ENCODE results near the gene PHLPP1. TPM values are rescaled to one million over a fixed set of nuclear protein-coding genes. Genes with fewer than 3 reads are reported as not detected.
A peak's percentile ranks its signal among the peaks of the same experiment; 100 is the strongest.

PHLPP1 gene
- total and polyA plus RNA-seq, 5 donors from 2014 or later, result 0.27 to 20.3 (median 0.52) TPM

GRCh38 chr18:62870643-62871042 is 155.3 kb downstream of the PHLPP1 start:
- peaks cover 14 to 41% (median 24%) of the 10 kb centered on the region in 4 donors for H3K4me1 Mint-ChIP-seq

GRCh38 chr18:62875323-62875722 is 160.0 kb downstream of the PHLPP1 start:
- no peak for ATAC-seq (ENCODE audit: low read depth in 2 of 2)
- Mint-ChIP-seq H3K4me1 (peaks cover 0 to 38% (median 18%) of the 10 kb centered on the region in 4 donors), H3K36me3 (no peaks in the 10 kb centered on the region), H3K4me3 (no peak overlapping the region), H3K9me3 (no peaks in the 10 kb centered on the region), H3K27ac (peak overlapping the region in 2 of 3 donors; percentile 38 to 42), H3K27me3 (no peaks in the 10 kb centered on the region)
- DNase-seq, result no peak
- Histone ChIP-seq H3K27ac (ENCODE audit: insufficient read depth, low read length, poor library complexity, severe bottlenecking) (no peak overlapping the region), H3K4me1 (ENCODE audit: control insufficient read depth, insufficient read depth, low read length, poor library complexity, severe bottlenecking) (peaks cover 2% of the 10 kb centered on the region), H3K27me3 (ENCODE audit: control insufficient read depth, insufficient read depth, low read length) (no peaks in the 10 kb centered on the region), H3K36me3 (ENCODE audit: control insufficient read depth, insufficient read depth, low read length) (no peaks in the 10 kb centered on the region), H3K4me3 (ENCODE audit: low read depth, low read length) (no peak overlapping the region), H3K9me3 (ENCODE audit: control insufficient read depth in 2 of 2, low read length in 2 of 2) (no peaks in the 10 kb centered on the region)

More at GRCh38 chr18:62870643-62871042, 155.3 kb downstream of the PHLPP1 start:
- Mint-ChIP-seq H3K27ac (peak overlapping the region in 2 of 3 donors; percentile 94 to 95), H3K36me3 (no peaks in the 10 kb centered on the region), H3K4me3 (peak overlapping the region in 2 of 4 donors; percentile 88 to 90), H3K27me3 (no peaks in the 10 kb centered on the region), H3K9me3 (no peaks in the 10 kb centered on the region)
- DNase-seq (no peak), ATAC-seq (ENCODE audit: low read depth in 2 of 2) (no peak)
- Histone ChIP-seq H3K4me1 (ENCODE audit: control insufficient read depth, insufficient read depth, low read length, poor library complexity, severe bottlenecking) (peaks cover 23% of the 10 kb centered on the region), H3K36me3 (ENCODE audit: control insufficient read depth, insufficient read depth, low read length) (no peaks in the 10 kb centered on the region), H3K9me3 (ENCODE audit: control insufficient read depth in 2 of 2, low read length in 2 of 2) (no peaks in the 10 kb centered on the region), H3K27ac (ENCODE audit: insufficient read depth, low read length, poor library complexity, severe bottlenecking) (peak overlapping the region; percentile 90), H3K4me3 (ENCODE audit: low read depth, low read length) (peak overlapping the region; percentile 78), H3K27me3 (ENCODE audit: control insufficient read depth, insufficient read depth, low read length) (no peaks in the 10 kb centered on the region)

- H3K36me3 Mint-ChIP-seq, result no peaks in the 10 kb centered on the region
- peaks cover 0 to 39% (median 20%) of the 10 kb centered on the region in 4 donors for H3K4me1 Mint-ChIP-seq
- Histone ChIP-seq H3K36me3 (ENCODE audit: control insufficient read depth, insufficient read depth, low read length) (no peaks in the 10 kb centered on the region), H3K27me3 (ENCODE audit: control insufficient read depth, insufficient read depth, low read length) (no peaks in the 10 kb centered on the region), H3K9me3 (ENCODE audit: control insufficient read depth in 2 of 2, low read length in 2 of 2) (no peaks in the 10 kb centered on the region), H3K4me1 (ENCODE audit: control insufficient read depth, insufficient read depth, low read length, poor library complexity, severe bottlenecking) (no peaks in the 10 kb centered on the region), H3K27ac (ENCODE audit: insufficient read depth, low read length, poor library complexity, severe bottlenecking) (no peak overlapping the region), H3K4me3 (ENCODE audit: low read depth, low read length) (no peak overlapping the region)
- no peak overlapping the region for H3K4me3 Mint-ChIP-seq
- DNase-seq (no peak), ATAC-seq (ENCODE audit: low read depth in 2 of 2) (no peak)
- H3K27ac Mint-ChIP-seq, result no peak overlapping the region
- no peaks in the 10 kb centered on the region for H3K9me3 Mint-ChIP-seq
- no peaks in the 10 kb centered on the region for H3K27me3 Mint-ChIP-seq
Measured at GRCh38 chr18:62876111-62876510, 160.8 kb downstream of the PHLPP1 start.

- Mint-ChIP-seq H3K27me3 (no peaks in the 10 kb centered on the region), H3K36me3 (no peaks in the 10 kb centered on the region)
Measured at GRCh38 chr18:62876828-62877227, 161.5 kb downstream of the PHLPP1 start.

GRCh38 chr18:62877411-62878221 is 162.3 kb downstream of the PHLPP1 start:
- Histone ChIP-seq H3K4me1 (ENCODE audit: control insufficient read depth, insufficient read depth, low read length, poor library complexity, severe bottlenecking) (no peaks in the 10 kb centered on the region), H3K36me3 (ENCODE audit: control insufficient read depth, insufficient read depth, low read length) (no peaks in the 10 kb centered on the region), H3K9me3 (ENCODE audit: control insufficient read depth in 2 of 2, low read length in 2 of 2) (no peaks in the 10 kb centered on the region), H3K27ac (ENCODE audit: insufficient read depth, low read length, poor library complexity, severe bottlenecking) (no peak overlapping the region), H3K27me3 (ENCODE audit: control insufficient read depth, insufficient read depth, low read length) (no peaks in the 10 kb centered on the region), H3K4me3 (ENCODE audit: low read depth, low read length) (no peak overlapping the region)
- H3K9me3 Mint-ChIP-seq, result no peaks in the 10 kb centered on the region
- DNase-seq, result no peak
- H3K27ac Mint-ChIP-seq, result no peak overlapping the region
- H3K4me3 Mint-ChIP-seq, result no peak overlapping the region
- H3K27me3 Mint-ChIP-seq, result no peaks in the 10 kb centered on the region
- ATAC-seq (ENCODE audit: low read depth in 2 of 2), result no peak
- H3K36me3 Mint-ChIP-seq, result no peaks in the 10 kb centered on the region
- peaks cover 0 to 38% (median 24%) of the 10 kb centered on the region in 4 donors for H3K4me1 Mint-ChIP-seq

More at GRCh38 chr18:62876828-62877227, 161.5 kb downstream of the PHLPP1 start:
- Histone ChIP-seq H3K27ac (ENCODE audit: insufficient read depth, low read length, poor library complexity, severe bottlenecking) (no peak overlapping the region), H3K4me3 (ENCODE audit: low read depth, low read length) (no peak overlapping the region), H3K9me3 (ENCODE audit: control insufficient read depth in 2 of 2, low read length in 2 of 2) (no peaks in the 10 kb centered on the region), H3K36me3 (ENCODE audit: control insufficient read depth, insufficient read depth, low read length) (no peaks in the 10 kb centered on the region), H3K27me3 (ENCODE audit: control insufficient read depth, insufficient read depth, low read length) (no peaks in the 10 kb centered on the region), H3K4me1 (ENCODE audit: control insufficient read depth, insufficient read depth, low read length, poor library complexity, severe bottlenecking) (no peaks in the 10 kb centered on the region)
- no peak overlapping the region for H3K4me3 Mint-ChIP-seq
- ATAC-seq (ENCODE audit: low read depth in 2 of 2), result no peak
- DNase-seq, result no peak
- no peaks in the 10 kb centered on the region for H3K9me3 Mint-ChIP-seq
- peak overlapping the region in 2 of 3 donors; percentile 8 to 79 for H3K27ac Mint-ChIP-seq
- peaks cover 0 to 40% (median 23%) of the 10 kb centered on the region in 4 donors for H3K4me1 Mint-ChIP-seq

GRCh38 chr18:62878305-62878704 is 163.0 kb downstream of the PHLPP1 start:
- H3K27me3 Mint-ChIP-seq, result no peaks in the 10 kb centered on the region
- Histone ChIP-seq H3K9me3 (ENCODE audit: control insufficient read depth in 2 of 2, low read length in 2 of 2) (no peaks in the 10 kb centered on the region), H3K4me3 (ENCODE audit: low read depth, low read length) (no peak overlapping the region), H3K27me3 (ENCODE audit: control insufficient read depth, insufficient read depth, low read length) (no peaks in the 10 kb centered on the region), H3K36me3 (ENCODE audit: control insufficient read depth, insufficient read depth, low read length) (no peaks in the 10 kb centered on the region), H3K4me1 (ENCODE audit: control insufficient read depth, insufficient read depth, low read length, poor library complexity, severe bottlenecking) (no peaks in the 10 kb centered on the region), H3K27ac (ENCODE audit: insufficient read depth, low read length, poor library complexity, severe bottlenecking) (no peak overlapping the region)
- no peaks in the 10 kb centered on the region for H3K9me3 Mint-ChIP-seq
- ATAC-seq (ENCODE audit: low read depth in 2 of 2) (no peak), DNase-seq (no peak)
- peaks cover 4 to 41% (median 24%) of the 10 kb centered on the region in 4 donors for H3K4me1 Mint-ChIP-seq
- H3K4me3 Mint-ChIP-seq, result no peak overlapping the region
- no peaks in the 10 kb centered on the region for H3K36me3 Mint-ChIP-seq
- H3K27ac Mint-ChIP-seq, result peak overlapping the region in 1 of 3 donors; percentile 12

- Histone ChIP-seq H3K27ac (ENCODE audit: insufficient read depth, low read length, poor library complexity, severe bottlenecking) (no peak overlapping the region), H3K27me3 (ENCODE audit: control insufficient read depth, insufficient read depth, low read length) (no peaks in the 10 kb centered on the region), H3K36me3 (ENCODE audit: control insufficient read depth, insufficient read depth, low read length) (no peaks in the 10 kb centered on the region), H3K9me3 (ENCODE audit: control insufficient read depth in 2 of 2, low read length in 2 of 2) (no peaks in the 10 kb centered on the region), H3K4me3 (ENCODE audit: low read depth, low read length) (peak overlapping the region; percentile 42), H3K4me1 (ENCODE audit: control insufficient read depth, insufficient read depth, low read length, poor library complexity, severe bottlenecking) (peaks cover 8% of the 10 kb centered on the region)
- peak overlapping the region in 1 of 4 donors; percentile 6 for H3K4me3 Mint-ChIP-seq
- H3K36me3 Mint-ChIP-seq, result no peaks in the 10 kb centered on the region
- ATAC-seq (ENCODE audit: low read depth in 2 of 2), result no peak
- DNase-seq, result no peak
- peaks cover 10 to 49% (median 33%) of the 10 kb centered on the region in 4 donors for H3K4me1 Mint-ChIP-seq
- no peaks in the 10 kb centered on the region for H3K27me3 Mint-ChIP-seq
- peak overlapping the region in 1 of 3 donors; percentile 76 for H3K27ac Mint-ChIP-seq
- H3K9me3 Mint-ChIP-seq, result no peaks in the 10 kb centered on the region
Measured at GRCh38 chr18:62880034-62880433, 164.7 kb downstream of the PHLPP1 start.
